ENCODE data around the gene ELF1.

GRCh38 chr13:40897053-40897452 lies 122.1 kb downstream of the ELF1 start:
- TF ChIP-seq CTCF (IDR thresholded peaks at IDR 0.05) (no peak), ZFX (IDR thresholded peaks at IDR 0.05; ENCODE audit: borderline replicate concordance) (no peak)
